DND-41 (cell line): ENCODE measurements around the gene SLC35E2B.

Experiments used
- ATAC-seq: fragments of 200-7000 bp; cut with Tn5 transposase; 3 replicates; pipeline ENCODE4 v1.9.1; 2021; ENCODE audit warnings: low read depth; ENCODE audit not compliant: insufficient read depth
- DNase-seq: peaks from one replicate; pipeline ENCODE4 v3.0.0-alpha.2; 2020
- H2AFZ ChIP-seq: 2 replicates; pipeline ENCODE4 v1.6.0; 2012; ENCODE audit warnings: low read depth, low read length
- H3K27ac ChIP-seq: 2 replicates; pipeline ENCODE4 v1.5.1; 2012; ENCODE audit warnings: low read length, inconsistent platforms
- H3K27me3 ChIP-seq: fragments of 200-600 bp; sonication (generic); 2 replicates; pipeline ENCODE4 v1.6.0; 2012; ENCODE audit warnings: low read length, mild to moderate bottlenecking, inconsistent platforms; ENCODE audit not compliant: insufficient read depth, poor library complexity
- H3K36me3 ChIP-seq: 2 replicates; pipeline ENCODE4 v1.5.1; 2012; ENCODE audit warnings: low read length, inconsistent platforms; ENCODE audit not compliant: insufficient read depth
- H3K4me1 ChIP-seq: 2 replicates; pipeline ENCODE4 v1.5.1; 2012; ENCODE audit warnings: mild to moderate bottlenecking, low read length; ENCODE audit not compliant: insufficient read depth
- H3K4me2 ChIP-seq: 2 replicates; pipeline ENCODE4 v1.6.0; 2012; ENCODE audit warnings: mild to moderate bottlenecking, moderate library complexity, low read length, inconsistent platforms; ENCODE audit not compliant: insufficient read depth
- H3K4me3 ChIP-seq, 2 experiments: fragments of 200-600 bp in 1 of 2; shearing (Covaris generic) in 1 of 2; 2 replicates each; pipeline ENCODE4 v1.5.1; 2012 to 2016; ENCODE audit warnings: inconsistent platforms in 2 of 2, low read length in 2 of 2, mild to moderate bottlenecking in 2 of 2, low read depth in 1 of 2, moderate library complexity in 1 of 2
- H3K79me2 ChIP-seq: 2 replicates; pipeline ENCODE4 v1.6.0; 2012; ENCODE audit warnings: low read length, inconsistent platforms; ENCODE audit not compliant: insufficient read depth
- H3K9ac ChIP-seq: 2 replicates; pipeline ENCODE4 v1.6.0; 2012; ENCODE audit warnings: low read depth, mild to moderate bottlenecking, inconsistent platforms, low read length, moderate library complexity
- H3K9me3 ChIP-seq: 2 replicates; pipeline ENCODE4 v1.5.1; 2012; ENCODE audit warnings: low read length, moderate library complexity, mild to moderate bottlenecking, inconsistent platforms; ENCODE audit not compliant: insufficient read depth, severe bottlenecking
- H4K20me1 ChIP-seq: 2 replicates; pipeline ENCODE4 v1.6.0; 2012; ENCODE audit warnings: low read length; ENCODE audit not compliant: insufficient read depth
- CTCF ChIP-seq: IDR thresholded peaks from 2 replicates; pipeline ENCODE4 v1.5.1; 2012; ENCODE audit warnings: borderline replicate concordance, low read length, moderate library complexity, mild to moderate bottlenecking; ENCODE audit not compliant: poor library complexity, severe bottlenecking; ENCODE audit errors: extremely low read depth
- EZH2 ChIP-seq: IDR thresholded peaks from 3 replicates; pipeline ENCODE4 v1.6.1; 2012; ENCODE audit warnings: borderline replicate concordance, low read depth, mild to moderate bottlenecking, moderate library complexity, low read length, inconsistent platforms; ENCODE audit not compliant: severe bottlenecking

The SLC35E2B gene

GRCh38 chr1:1684031-1684681 lies 8.4 kb downstream of the SLC35E2B start:
- H3K4me1 ChIP-seq: 0 out of 2 replicates have a peak, but pooled peaks cover 2% of the 10 kb centered on the region
- H3K4me3 ChIP-seq: no peak overlapping the region
- no peak overlapping the region for H2AFZ ChIP-seq
- peaks cover 78% of the 10 kb centered on the region for H3K79me2 ChIP-seq
- DNase-seq: no peak
- peaks cover 27% of the 10 kb centered on the region for H4K20me1 ChIP-seq
- H3K36me3 ChIP-seq: peaks cover 11% of the 10 kb centered on the region; the same call in 1 of the 2 replicates
- no peaks in the 10 kb centered on the region for H3K27me3 ChIP-seq
- no peaks in the 10 kb centered on the region for H3K9me3 ChIP-seq
- no peak for ATAC-seq
- H3K27ac ChIP-seq: no peak overlapping the region
- no peak for TF ChIP-seq CTCF
- TF ChIP-seq EZH2: no peak
- H3K4me2 ChIP-seq: no peak overlapping the region
- H3K9ac ChIP-seq: no peak overlapping the region

DNA sequence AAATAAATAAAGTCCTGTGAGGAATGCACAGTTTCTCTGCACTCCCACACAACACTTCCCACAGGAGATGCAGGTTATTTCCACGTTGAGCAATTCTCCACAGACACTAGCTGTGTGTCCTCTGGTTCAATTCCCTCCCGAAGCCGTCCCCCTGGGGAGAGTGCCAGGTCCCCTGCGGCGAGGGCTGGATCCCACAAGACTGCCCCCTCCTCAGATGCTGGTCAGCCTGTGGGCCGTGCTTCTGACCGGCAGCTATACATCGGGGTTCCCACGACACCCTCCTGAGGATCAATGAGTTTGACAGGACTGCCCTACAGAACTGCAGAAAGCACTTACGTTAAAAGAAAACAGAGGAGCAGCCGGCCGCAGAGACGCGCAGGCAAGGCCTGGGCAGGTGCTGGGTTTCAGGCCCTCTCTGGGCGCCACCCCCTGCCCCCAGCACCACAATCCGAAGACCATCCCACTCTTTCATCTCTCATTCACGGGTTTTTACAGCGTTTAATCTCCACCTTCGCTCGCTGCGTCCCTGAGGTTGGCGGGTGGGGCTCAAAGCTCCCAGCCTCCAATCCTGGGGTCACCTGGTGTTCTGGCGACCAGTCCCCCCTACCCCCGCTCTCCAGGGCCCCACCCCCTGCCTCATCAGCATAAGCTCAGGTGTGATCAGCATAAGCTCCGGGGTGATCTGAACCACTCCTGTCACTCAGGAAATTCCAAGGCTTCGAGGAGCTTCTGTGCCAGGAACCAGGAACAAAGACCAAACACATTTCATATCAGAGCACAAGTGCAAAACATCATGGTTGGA lies 9.3 kb downstream of the SLC35E2B start:
- H3K79me2 ChIP-seq: peaks cover 83% of the 10 kb centered on the region

GRCh38 chr1:1680912-1681273 lies 11.7 kb downstream of the SLC35E2B start:
- Histone ChIP-seq H3K36me3 (peaks cover 9% of the 10 kb centered on the region; the same call in 1 of the 2 replicates), H3K4me2 (no peak overlapping the region), H3K79me2 (peaks cover 68% of the 10 kb centered on the region), H3K4me1 (peaks cover 20% of the 10 kb centered on the region), H3K27me3 (no peaks in the 10 kb centered on the region), H2AFZ (no peak overlapping the region), H4K20me1 (peaks cover 33% of the 10 kb centered on the region), H3K4me3 (no peak overlapping the region), H3K27ac (no peak overlapping the region), H3K9me3 (no peaks in the 10 kb centered on the region), H3K9ac (no peak overlapping the region)
- DNase-seq: no peak
- TF ChIP-seq CTCF (no peak), EZH2 (no peak)
- ATAC-seq: no peak

More for the DNA sequence above, 9.3 kb downstream of the SLC35E2B start:
- no peak overlapping the region for H2AFZ ChIP-seq
- peaks cover 35% of the 10 kb centered on the region for H4K20me1 ChIP-seq
- TF ChIP-seq CTCF (no peak), EZH2 (no peak)
- H3K27me3 ChIP-seq: no peaks in the 10 kb centered on the region
- peaks cover 9% of the 10 kb centered on the region; the same call in 1 of the 2 replicates for H3K36me3 ChIP-seq
- peaks cover 10% of the 10 kb centered on the region for H3K4me1 ChIP-seq
- DNase-seq (no peak), ATAC-seq (no peak)
- no peak overlapping the region for H3K9ac ChIP-seq
- H3K27ac ChIP-seq: no peak overlapping the region
- H3K9me3 ChIP-seq: no peaks in the 10 kb centered on the region
- no peak overlapping the region for H3K4me3 ChIP-seq
- H3K4me2 ChIP-seq: no peak overlapping the region
